HL-60/S4 treated with phorbol 12-myristate 13-acetate at 8.2 ng/mL for 4 days and 3 days (cell line): ENCODE measurements around the gene MTIF2.
"Not testable (repeated sequence)": the region's sequence is repeated elsewhere in the genome, so short reads cannot be mapped to it uniquely, and the experiment has no call there.

Source experiments
- in situ Hi-C: fragments of 300-500 bp; cut with MboI; formaldehyde crosslinking; loops from 2 replicates; pipeline ENCODE4 v1.15.0; 2022; ENCODE audit warnings: low sequenced_read_pairs

MTIF2 gene

DNA sequence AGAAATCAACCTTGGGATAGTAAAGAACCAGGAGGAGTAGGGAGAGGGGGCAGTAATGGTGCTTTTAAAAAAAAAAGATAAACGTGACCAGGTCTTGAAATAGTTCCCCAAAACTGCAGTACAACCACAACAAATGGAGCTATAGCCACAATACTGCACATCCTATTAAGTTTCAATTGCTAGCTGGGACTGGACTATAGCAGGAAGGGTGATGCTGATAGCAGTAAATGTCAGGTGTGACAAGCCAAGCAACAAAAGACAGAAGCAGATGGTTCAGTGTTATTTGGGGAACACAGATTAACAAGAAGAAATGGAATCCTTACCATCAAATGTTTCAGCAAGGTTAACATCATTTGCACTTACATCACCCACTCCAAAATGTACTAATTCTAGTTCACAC lies 26.4 kb downstream of the MTIF2 start:
- in situ Hi-C loops, result no loop called here

DNA sequence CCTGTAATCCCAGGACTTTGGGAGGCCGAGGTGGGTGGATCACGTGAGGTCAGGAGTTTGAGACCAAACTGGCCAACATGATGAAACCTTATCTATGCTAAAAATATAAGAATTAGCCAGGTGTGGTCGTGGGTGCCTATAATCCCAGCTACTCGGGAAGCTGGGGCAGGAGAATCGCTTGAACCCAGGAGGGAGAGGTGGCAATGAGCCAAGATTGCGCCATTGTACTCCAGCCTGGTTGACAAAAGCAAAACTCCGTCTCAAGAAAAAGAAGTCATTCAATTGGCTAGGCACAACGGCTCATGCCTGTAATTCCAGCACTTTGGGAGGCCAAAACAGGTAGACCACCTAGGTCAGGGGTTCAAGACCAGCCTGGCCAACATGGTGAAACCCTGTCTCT lies 27.4 kb downstream of the MTIF2 start:
- in situ Hi-C loops, result not testable (repeated sequence)

DNA sequence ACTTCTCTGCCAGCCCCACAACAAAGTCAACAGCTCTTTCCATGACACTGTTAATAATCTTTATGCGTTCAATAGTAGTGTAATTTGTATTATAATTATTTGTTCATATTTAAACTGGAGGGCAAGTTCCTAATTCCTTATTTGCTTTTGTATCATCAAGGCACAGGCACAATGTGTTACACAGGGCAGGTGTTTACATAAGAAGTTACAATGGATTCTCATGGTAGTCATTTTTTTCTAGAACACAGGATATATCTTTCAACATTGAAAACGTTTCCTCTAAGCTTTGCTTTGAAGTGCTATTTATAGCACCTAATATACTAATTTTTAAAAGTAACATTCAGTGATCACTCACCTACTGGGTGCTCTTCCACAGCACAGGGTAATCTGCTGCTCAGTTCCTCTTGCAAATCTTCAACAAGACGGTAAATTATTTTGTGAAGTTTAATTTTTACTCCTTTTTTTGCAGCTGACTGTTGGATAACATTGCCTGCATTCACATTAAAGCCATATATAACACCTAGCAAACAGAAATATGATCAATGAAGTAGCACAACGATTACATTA lies 29.3 kb downstream of the MTIF2 start:
- in situ Hi-C loops, result no loop called here

DNA sequence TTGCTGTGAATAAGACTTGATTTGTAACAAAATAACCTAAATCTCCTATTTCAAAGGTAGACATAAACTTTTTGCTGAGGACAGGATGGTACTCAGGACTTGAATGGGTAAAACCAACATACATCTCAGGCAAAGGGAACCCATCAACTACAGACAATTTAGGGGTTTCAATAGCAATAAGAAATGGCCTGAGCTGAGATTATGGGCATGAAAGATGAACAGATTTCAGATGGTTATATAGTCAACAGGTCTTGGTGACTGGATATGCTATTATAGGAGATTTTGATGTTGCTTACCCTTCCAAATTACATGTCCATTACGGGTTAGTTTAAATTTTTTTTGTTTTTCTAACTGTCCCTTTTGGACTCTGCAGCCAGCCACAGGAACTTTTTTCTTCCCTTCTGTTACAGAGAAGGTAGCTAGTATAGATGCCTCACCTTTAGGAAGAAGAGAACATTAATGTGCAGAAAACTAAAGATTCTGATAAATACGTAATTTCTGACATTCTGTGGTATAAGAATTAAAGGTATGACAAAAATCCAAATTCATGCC lies 32.0 kb downstream of the MTIF2 start:
- in situ Hi-C loops, result no loop called here

DNA sequence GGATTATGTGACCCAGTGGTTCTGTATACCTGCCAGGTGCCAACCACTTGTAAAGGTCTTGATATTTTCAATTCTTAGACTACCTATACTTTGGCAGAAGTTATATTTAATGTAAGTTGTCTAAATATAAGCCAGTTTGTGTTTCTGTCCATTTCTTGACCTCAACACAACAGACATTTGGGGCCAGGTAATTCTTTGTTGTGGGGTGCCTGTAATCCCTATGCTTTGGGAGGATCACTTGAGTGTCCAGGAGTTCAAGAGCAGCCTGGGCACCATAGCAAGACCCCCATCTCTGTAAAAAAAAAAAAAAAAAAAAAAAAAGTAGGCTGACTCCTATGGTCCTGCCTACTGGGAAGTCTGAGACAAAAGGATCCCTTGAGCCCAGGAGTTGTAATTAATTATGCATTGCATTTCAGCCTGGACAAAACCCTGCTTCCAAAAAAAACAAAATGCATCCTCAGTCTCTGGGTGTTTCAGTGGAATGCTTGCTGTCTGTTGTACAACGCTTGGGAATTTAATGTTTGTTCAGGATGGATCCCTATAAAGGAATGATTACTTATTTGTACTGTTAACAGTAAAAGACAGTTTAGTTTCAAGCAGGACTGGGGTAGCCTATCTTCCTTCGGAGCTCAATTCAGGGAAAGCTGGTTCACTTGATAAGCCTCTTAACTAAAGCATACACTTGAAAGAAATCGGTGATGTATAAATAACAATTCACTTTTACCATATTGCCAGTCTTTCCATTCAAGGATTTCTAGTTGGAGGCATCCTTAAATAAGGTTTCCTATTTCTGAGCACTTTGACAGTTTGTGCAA lies 33.1 kb downstream of the MTIF2 start:
- in situ Hi-C loops, result no loop called here

DNA sequence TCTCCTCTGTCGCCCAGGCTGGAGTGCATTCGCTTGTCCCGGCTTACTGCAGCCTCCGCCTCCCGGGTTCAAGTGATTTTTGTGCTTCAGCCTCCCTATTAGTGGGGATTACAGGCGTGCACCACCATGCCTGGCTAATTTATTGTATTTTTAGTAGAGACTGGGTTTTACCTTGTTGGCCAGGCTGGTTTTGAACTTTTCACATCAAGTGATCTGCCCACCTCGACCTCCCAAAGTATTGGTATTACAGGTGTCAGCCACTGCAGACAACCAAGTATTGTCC lies 35.4 kb downstream of the MTIF2 start:
- in situ Hi-C loops, result no loop called here

DNA sequence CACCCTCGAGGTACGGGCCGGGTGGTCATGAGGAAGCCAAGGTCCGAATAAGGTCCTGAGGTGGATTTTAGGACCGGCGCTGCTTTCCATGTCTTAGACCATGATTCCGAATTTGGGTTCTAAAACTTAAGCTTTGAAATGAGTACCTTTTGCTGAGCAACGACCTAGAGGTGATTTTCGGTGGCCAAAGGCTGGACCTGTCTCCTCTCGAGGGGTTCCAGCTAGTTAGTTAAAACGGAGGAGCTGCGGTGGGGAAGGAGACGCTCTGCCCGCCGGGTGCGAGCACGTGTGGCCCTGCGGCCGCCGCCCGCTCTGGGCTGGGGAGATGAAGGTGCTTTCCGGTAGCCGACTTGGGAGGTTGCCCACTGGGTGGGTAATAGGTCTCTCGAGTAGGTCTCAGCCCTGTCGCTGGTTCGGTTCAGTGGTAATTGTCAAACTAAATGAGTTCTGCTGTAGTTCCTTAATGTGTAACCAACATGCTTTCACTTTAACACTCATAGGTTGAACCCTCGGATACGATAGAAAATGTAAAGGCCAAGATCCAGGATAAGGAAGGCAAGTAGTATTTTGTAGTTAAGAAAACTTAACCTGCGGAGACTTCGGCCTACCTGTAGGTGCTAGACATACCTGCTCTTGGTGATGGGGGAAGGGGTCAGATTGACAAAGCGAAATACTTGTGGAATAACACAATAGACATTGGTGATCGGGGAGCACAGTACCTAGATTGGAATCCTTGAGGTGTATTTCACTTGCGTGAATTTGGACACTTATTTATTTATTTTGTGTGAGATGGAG lies 36.0 kb downstream of the MTIF2 start:
- in situ Hi-C loops, result no loop called here

DNA sequence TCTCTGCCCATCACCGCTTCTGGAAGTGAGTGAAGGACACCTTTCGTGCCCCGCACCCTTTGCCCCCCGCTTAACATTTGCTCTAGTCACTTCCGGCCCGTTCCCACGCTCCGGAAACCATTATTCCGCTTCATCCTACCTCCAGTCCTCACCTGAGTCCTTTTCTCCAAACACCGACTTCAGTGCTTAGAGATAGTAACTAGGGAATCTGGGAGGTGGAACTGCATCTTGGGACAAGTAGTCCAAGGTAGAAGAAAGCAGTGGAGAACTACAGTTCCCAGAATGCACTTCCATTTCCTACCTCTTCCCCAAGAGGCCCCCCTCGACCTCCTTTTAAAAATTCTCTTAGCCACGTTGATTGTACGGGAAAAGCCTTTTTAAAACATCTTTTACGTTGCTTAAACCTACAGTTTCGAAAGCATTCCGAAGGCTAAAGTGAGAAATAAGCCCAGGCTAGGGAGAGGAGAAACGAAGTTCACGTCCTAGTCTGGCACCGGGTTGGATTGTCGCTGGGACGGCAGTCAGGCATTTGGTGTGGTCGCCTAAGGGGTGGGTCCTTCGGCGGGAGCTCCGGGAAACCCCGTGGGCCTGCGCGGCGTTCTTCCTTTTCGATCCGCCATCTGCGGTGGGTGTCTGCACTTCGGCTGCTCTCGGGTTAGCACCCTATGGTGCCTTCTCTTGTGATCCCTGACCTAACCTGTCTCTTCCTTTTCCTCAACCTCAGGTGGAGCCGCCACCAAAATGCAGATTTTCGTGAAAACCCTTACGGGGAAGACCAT lies 36.8 kb downstream of the MTIF2 start, which contains the start of the genes CLHC1 and RPS27A:
Gene CLHC1, minus strand, starts transcription at position 210 of the 779 bp plus-strand sequence. CDS start 9,882 bp downstream, outside the sequence.
Gene RPS27A, plus strand, starts transcription at position 605 of the 779 bp plus-strand sequence. Its CDS starts 137 bp downstream, at position 742.
- in situ Hi-C loops, result no loop called here

DNA sequence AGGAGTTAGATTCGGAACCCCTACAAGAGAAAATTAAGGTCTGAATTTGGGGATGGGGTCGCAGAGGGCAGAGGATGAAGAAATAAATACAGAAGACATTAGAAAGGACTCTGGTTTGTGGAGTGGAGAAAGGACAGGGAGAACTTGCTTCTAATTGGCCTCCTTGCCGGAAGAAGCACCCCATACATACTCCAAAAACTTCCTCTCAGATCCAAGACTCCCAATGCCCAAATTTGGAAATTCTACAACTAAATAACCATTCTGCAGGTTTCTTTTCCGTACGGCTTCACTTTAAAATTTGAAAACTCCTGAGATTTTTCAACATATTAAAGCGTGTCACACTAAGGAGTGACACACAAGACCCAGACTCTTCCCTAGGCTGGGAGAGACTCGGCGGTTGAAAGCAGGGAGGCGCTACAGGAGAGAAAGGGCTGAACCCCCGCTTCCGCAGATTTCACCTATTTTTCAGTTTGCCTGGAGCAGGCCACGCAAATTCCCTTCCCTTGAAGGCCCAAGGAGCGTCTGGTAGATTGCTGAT lies 37.4 kb downstream of the MTIF2 start:
- in situ Hi-C loops, result no loop called here

DNA sequence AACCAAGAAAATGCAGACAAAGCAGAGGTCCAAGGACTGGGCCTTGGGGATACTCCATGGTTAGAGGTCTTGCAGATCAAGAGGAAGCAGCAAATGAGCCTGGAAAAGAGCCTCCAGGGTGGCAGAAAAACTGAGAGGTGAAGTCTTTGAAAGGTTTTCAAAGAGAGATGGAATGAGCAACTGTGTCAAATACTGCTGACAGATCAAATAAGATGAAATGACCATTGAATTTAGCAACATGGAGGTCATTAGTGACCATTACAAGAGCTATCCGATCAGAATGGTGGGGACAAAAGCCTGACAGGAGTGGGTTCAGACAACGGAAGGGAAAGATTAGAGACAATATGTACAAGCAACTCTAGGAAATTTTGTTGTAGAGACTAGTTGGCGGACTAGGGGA lies 38.5 kb downstream of the MTIF2 start:
- in situ Hi-C loops, result no loop called here

DNA sequence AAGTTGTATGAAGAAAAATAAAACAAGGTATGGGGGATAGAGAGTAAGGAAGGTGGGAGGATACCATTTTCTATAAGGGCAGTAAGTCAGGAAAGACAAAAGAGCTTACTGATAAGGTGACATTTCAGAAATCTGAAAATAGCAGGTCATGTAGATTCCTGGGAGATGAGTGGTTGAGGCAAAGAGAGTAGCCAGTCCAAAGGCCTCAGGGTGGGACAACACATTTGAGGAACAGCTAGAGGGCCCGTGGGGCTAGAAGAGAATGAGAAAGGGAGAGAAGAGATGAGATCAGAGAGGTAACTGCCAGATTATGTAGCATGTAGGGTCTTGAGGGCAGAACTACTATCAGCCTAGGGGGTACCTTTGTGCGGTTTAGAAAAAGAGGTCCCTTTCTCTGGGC lies 39.8 kb downstream of the MTIF2 start:
- in situ Hi-C loops, result no loop called here

DNA sequence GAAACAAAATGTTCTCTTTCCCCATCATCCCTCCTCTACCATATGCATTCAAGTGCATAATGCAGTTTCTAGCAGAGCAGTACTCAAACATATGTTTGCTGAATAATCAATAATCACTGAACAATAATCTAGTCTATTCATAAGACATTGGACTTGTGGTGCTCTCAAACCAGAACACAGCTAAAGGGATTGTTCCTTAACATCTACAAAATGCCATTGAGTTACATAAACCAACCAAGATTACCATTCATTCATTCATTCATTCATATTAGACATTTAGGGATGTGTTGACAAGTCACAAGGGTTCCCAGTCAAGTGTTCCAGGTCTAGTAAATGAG lies 40.8 kb downstream of the MTIF2 start:
- in situ Hi-C loops, result no loop called here

DNA sequence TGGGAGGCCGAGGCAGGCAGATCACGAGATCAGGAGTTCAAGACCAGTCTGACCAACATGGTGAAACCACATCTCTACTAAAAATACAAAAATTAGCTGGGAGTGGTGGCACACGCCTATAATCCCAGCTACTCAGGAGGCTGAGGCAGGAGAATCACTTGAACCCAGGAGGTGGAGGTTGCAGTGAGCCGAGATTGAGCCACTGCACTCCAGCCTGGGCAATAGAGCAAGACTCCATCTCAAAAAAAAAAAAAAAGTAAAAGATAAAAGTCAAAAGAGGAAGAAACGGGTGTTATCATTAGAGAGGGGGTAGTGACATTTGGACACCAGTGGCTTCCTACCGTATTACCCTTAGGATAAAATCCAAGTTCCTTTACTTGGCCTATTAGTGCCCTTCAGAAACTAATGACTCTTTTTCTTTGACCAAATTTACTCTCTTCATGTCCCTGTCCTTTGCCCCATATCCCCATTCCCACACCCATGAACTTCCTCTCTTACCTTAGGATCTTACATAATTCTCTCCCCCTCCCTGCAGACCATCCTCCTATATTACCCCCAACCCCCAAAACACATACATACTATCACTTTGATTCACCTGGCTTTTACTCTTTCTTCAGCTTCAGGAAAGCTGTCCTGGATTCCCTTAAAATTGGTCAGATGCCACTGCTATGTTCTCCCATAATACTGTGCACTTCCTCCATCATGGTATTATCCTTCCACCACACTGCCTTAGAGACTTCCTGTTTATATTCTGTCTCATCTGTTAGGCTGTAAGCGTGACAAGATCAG lies 41.4 kb downstream of the MTIF2 start:
- in situ Hi-C loops, result not testable (repeated sequence)

DNA sequence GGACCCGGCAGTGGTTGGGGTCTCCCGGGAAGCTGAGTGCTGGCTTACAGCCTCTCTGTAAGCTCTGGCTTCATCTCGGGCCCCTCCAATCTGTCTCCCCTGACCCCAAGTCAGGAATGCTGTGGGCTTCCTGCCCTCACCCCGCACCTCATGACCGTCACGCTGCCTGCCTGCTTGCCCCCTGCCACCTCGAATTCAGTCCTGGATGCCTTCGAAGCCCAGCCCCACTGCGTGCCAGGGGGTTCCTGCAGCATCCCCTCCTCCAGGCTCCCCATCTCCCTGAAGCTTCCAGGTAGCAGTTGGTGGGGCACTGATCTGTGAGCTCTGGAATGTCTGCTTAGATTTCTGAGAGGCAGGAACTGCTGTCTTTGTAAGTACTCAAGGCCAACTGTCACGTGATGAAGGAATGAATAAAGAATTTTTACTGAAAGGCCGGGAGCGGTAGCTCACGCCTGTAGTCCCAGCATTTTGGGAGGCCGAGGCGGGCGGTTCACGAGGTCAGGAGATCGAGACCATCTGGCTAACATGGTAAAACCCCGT lies 43.5 kb downstream of the MTIF2 start:
- in situ Hi-C loops, result no loop called here

DNA sequence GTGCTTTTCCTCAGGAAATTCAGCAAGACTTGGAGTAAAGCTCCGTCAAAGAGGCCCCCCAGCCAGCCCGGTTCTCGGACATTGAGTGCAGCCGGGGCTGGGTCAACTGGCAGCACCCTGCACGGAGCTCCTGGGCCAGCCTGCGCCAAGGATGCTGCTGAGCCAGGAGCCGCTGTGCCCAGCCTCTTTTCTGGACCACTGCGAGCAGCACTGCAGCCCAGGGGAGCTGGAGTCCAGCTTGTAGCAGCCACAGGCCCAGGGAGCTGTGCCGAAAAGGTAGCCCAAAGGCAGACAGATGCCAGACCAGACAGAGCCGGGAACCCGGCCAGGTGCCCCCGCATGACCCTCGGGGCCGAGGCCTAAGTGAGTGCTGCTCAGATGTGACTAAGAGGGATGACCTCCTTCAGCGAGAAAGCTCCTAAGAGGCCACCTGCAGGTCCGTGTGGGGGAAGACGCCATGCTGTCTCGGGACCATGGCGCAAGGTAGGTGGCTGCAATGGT lies 44.2 kb downstream of the MTIF2 start:
- in situ Hi-C loops, result no loop called here

DNA sequence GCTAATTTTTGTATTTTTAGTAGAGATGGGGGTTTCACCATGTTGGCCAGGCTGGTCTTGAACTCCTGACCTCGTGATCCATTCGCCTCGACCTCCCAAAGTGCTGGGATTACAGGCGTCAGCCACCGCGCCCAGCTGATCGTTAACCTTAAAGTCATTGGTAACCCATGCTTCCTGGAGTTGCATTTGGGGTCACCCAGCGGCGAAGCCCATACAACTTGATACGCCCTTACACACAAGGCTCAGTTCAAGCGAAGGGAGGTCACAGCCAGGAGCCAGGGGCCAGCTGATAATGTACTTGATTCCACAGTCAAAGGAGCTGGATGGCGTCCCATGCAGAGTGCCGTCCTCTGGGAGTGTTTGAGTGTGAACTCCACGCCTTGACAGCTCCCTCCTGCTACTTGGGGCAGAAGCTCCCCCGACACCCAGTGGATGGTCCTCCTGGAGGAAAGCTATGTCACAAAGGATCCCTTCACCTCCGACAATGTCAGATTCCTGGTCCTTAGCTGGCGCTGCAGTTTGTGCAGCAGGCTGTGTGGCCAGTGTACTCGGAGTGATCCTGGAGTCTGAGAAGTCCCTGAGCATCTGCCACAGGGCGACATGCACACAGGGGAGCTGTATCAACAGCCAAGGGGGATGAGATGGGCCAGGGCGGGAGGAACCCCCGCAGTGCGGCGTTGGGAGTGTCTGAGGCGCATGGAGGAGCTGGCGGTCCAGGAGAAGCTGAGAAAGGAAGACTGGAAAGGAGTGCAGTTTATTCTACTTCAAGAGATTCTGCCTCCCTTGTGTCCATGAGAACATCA lies 44.9 kb downstream of the MTIF2 start:
- in situ Hi-C loops, result no loop called here

DNA sequence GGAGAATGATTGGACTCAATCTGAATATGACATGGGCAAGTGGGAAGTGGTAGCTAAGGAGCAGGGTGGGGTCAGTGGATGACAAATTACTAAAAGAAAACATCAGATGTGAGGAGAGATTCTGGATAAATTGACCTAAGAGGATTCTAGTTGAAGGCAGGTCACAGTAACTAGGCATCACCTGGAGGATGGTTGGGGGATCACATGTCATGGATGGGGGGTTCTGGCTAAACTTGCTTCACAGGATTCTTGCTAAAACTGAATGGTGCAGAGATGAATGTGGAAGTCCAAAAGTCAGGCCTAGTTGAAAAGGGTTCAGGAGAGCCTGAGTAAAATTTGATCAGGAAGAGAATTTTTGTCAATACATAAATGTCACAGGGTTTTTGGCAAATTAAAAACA lies 55.2 kb downstream of the MTIF2 start:
- in situ Hi-C loops, result no loop called here

DNA sequence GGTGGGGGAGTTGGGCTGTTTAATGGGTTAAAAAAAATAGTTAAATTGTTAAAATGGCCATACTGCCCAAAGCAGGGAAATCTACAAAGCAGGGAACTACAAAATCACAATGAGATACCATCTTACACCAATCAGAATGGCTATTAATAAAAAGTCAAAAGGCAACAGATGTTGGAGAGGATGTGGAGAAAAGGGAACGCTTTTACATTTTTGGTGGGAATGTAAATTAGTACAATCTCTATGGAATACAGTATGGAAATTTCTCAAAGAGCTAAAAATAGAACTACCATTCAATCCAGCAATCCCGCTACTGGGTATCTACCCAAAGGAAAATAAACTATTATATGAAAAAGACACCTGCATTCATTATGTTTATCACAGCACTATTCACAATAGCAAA lies 64.1 kb downstream of the MTIF2 start:
- in situ Hi-C loops, result no loop called here

DNA sequence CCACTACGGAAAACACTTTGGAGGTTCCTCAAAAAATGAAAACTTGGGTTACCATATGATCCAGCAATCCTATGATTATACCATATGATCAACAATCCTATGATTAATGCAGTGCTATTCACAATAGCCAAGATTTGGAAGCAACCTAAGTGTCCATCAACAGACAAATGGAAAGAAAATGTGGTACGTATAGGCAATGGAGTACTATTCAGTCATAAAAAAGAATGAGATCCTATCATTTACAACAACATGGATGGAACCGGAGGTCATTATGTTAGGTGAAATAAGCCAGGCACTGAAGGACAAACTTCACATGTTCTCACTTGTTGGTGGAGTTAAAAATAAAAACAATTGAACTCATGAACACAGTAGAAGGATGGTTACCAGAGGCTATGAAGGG lies 64.5 kb downstream of the MTIF2 start:
- in situ Hi-C loops, result no loop called here
